T-helper 1 cell (primary cell): ENCODE data around the gene MAD1L1.

Source experiments
- DNase-seq, 5 donors: peaks; one replicate each; pipeline ENCODE4 v3.0.0-alpha.2; 2012 to 2020

MAD1L1 gene

GRCh38 chr7:1901431-1902210, 331.1 kb downstream of the MAD1L1 start:
- no peak for DNase-seq

GRCh38 chr7:1900847-1901246, 331.9 kb downstream of the MAD1L1 start:
- no peak for DNase-seq

GRCh38 chr7:1899951-1900762, 332.6 kb downstream of the MAD1L1 start:
- no peak for DNase-seq

- DNase-seq: no peak
Measured at GRCh38 chr7:1899196-1899595, 333.5 kb downstream of the MAD1L1 start.

GRCh38 chr7:1898628-1899185, 334.0 kb downstream of the MAD1L1 start:
- DNase-seq: no peak

- no peak for DNase-seq
Measured at GRCh38 chr7:1897861-1898627, 334.7 kb downstream of the MAD1L1 start.

- DNase-seq: no peak
Measured at GRCh38 chr7:1897076-1897860, 335.5 kb downstream of the MAD1L1 start.

- no peak for DNase-seq
Measured at GRCh38 chr7:1895664-1896515, 336.9 kb downstream of the MAD1L1 start.

GRCh38 chr7:1894906-1895663, 337.7 kb downstream of the MAD1L1 start:
- DNase-seq: no peak

- no peak for DNase-seq
Measured at GRCh38 chr7:1894313-1894900, 338.3 kb downstream of the MAD1L1 start.

GRCh38 chr7:1893451-1893850, 339.3 kb downstream of the MAD1L1 start:
- no peak for DNase-seq

GRCh38 chr7:1893036-1893435, 339.7 kb downstream of the MAD1L1 start:
- DNase-seq: no peak

GRCh38 chr7:1892011-1892965, 340.5 kb downstream of the MAD1L1 start:
- DNase-seq: no peak

GRCh38 chr7:1890289-1891235, 342.2 kb downstream of the MAD1L1 start:
- no peak for DNase-seq

GRCh38 chr7:1889556-1890181, 343.1 kb downstream of the MAD1L1 start:
- DNase-seq: no peak

- DNase-seq: no peak
Measured at GRCh38 chr7:1889091-1889490, 343.7 kb downstream of the MAD1L1 start.

GRCh38 chr7:1888425-1888824, 344.3 kb downstream of the MAD1L1 start:
- no peak for DNase-seq
